GM19193 (cell line): ENCODE measurements around the gene BAG5.

Experiments used
- POLR2A ChIP-seq: IDR thresholded peaks from 4 replicates; pipeline ENCODE4 v1.6.1; 2011; ENCODE audit not compliant: insufficient read depth, insufficient read length; ENCODE audit errors: extremely low read depth

Gene BAG5

DNA sequence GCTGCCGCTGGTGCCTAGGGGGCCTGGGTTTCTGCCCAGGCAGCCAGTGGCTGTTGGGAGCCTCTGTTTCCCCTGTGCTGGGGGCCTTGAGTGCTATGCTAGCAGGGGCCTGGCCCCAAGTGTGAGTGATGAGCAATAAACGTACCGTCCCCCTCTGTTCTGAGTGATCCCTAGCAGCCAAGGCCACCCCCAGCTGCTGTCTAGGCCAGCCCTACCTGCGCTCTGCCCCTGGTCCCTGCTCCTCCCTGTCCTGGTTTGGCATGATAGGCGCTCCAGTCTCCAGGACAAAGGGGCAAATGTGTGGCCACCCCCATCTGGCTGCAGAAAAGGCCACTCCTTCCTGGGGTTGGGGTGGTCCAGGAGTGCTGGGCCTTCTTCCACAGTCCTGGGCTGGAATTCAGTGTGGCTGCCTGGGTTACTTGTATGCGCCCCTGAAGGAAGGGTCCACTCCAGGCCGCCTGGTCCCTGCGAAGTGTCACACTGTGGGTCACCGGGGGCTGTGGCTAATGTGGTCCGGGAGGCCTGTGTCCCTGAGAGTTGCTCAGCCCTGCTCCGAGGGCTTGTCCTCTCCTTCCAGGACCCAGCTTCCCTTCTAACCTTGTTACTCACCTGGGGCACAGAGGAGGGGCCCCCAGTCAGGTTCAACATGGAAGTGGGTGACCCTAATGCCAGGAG is 26.4 kb downstream of the BAG5 start:
- no peak for TF ChIP-seq POLR2A

DNA sequence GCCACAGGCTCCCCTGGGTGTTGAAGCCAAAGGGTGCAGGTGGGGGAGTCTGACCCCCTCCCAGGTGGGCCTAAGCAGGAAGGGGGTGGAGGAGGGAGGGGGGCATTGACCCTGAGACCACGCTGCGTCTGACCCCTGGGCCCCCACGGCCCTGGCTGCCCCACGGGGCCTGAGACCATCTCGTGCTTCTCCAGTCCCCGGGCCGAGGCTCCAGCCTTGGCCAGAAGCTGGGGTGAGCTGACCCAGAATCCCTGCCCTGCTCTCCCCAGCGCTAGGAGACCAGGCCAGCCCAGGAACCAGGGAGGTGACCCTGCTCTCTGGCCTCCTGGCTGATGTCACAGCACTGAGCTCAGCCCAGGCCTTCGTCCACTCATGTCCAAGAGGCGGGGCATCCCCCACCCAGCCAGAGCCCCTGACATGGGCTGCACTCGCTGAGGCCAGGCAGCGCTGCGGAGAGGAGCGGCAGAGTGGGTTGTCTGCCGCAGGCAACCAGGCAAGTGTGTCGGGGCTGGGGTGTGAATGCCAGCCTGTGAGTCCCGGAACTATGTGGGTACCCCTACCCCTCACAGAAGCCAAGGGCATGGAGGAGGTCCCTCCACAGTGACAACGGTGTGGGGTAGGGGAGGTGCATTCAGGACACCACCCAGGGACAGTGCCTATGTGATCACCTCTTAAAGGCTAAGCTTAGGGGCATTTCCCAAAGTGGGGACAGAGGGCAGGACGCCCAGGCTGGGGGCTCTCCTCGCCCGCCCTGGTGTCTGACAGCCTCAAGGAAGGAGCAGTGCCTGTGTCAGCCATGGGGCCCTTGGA is 27.2 kb downstream of the BAG5 start:
- TF ChIP-seq POLR2A = peak; percentile 19

DNA sequence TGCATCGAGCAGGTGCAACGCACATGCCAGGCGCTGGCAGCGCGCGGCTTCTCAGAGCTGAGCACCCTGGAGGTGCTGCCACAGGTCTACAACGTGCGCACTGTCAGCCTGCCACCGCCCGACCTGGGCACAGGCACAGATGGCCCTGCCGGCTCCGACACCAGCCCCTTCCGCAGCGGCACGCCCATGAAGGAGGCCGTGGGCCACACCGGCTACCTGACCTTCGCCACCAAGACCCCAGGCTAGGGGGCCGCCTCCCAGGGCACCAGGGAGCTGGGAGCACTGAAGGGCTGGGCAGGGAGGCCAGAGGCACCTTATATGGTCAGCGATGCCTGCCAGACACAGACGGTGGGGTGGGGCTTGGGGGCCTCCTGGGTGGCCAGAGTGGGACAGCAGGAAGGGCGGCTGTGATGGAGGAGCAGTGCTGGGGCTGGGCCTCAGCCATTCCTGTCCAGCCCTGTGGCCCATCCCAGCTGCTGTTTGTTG is 27.8 kb downstream of the BAG5 start:
- no peak for TF ChIP-seq POLR2A

- TF ChIP-seq POLR2A = no peak
These were observed 28.4 kb downstream of the BAG5 start for GRCh38 chr14:103533999-103534575.

- TF ChIP-seq POLR2A = no peak
These were observed 29.1 kb downstream of the BAG5 start for GRCh38 chr14:103533137-103533998.

DNA sequence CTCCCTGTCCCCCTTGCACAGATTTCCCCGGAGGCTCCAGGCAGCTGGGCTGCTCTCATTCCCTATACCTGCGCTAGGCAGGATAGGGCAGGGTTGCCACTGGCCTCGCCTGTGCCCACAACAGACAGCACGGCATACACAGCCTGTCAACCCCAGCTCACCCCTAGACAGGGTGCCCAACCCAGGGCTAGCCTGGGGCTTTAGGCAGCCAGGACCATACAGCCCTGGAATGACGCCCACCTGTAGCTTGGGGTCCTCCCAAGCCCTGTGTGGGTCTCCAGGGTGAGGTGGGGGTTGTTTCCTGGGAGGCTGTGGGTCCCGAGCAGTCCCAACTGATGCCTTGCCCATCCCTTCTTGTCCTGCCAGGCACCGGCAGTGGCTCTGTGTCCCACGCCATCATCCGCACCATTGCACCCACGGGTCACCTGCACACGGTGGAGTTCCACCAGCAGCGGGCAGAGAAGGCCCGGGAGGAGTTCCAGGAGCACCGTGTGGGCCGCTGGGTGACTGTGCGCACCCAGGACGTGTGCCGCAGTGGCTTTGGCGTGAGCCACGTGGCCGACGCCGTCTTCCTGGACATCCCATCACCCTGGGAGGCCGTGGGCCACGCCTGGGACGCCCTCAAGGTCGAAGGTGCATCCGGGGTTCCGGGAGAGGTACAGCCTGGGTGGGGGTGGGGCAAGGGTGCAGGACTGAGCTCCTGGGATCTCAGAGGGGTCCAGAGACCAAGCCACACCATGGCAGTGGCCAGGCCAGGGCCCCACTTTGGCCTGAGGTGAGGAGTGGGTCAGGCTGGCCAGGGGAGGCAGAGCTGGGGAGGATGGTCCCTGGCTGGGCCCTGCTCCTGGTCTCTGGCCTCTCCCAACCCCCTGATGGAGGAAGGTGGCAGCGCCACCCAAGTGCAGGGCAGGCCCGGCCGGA is 30.0 kb downstream of the BAG5 start:
- TF ChIP-seq POLR2A = no peak

GRCh38 chr14:103531421-103532215 is 30.8 kb downstream of the BAG5 start:
- TF ChIP-seq POLR2A = no peak

- TF ChIP-seq POLR2A = no peak
These were observed 31.6 kb downstream of the BAG5 start for GRCh38 chr14:103530831-103531230.

GRCh38 chr14:103530390-103530789 is 32.1 kb downstream of the BAG5 start:
- no peak for TF ChIP-seq POLR2A

DNA sequence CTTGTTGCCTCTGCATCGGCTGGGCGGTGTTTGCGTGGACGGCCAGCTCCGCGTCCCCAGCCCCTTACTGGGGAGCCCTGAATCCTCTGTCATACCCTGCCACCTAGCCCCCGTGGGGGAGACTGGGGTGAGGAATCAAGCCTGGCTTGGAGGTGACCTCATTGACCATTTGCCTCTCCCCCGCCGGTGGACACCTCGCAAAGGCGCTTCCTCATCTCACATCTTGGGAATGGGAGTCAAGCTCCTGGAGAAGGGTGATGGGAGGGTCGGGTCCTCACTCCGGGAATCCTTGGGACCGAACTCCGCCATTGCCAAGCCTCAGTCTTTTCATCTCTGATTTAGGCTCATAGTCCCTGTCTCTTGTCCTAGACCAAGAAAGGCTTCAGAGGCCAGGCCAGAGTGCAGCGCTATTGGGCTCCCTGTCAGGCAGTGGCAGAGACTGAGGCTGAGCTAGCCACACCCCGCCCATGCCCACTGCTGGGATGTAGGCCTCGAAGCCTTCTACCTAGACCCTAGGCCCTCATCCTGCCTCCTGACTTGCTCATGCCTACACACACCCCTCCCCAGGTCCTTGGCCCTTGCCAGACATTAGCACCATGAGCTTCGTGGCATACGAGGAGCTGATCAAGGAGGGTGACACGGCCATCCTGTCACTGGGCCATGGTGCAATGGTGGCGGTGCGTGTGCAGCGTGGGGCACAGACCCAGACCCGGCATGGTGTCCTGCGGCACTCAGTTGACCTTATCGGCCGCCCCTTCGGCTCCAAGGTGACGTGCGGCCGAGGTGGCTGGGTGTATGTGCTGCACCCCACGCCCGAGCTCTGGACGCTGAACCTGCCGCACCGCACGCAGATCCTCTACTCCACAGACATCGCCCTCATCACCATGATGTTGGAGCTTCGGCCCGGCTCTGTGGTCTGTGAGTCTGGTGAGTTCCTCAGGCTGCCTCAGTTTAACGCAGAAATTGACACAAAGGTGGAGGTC is 32.8 kb downstream of the BAG5 start:
- TF ChIP-seq POLR2A = no peak

DNA sequence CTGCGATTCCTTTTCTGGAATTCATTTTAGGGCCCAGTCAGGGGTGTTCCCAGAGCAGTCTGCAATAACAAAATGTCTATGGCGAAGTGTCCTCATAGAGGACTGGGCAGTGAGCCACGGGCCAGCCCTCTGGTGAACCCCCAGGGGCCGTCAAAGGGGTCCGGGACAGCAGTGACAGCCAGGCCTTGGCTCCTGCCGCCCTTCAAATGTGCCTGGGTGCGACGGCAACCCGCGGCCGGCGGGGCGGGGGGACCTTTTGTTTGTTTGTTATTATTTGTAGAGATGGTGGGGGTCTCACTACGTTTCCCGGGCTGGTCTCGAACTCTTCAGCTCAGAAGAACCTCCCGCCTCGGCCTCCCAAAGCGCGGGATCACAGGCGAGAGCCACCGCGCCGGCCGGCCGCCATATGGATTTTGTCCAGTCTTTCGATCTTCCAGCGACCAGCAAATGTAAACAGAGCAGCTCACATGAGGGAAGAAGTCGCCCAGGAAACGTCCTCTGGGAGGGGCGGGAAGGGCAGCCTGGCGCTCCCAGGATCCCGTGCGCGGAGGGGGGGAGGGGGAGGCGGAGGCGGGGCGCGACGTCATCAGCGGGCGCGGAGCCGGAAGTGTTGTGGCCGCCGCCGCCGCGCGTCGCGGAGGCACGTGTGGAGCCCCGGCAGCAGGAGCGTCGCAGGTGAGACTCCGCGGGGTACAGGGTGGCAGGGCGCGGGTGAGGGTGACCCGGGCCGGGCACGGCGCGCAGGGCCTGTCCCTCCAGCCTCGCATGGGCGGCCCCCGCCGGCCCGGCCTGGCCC is 33.7 kb downstream of the BAG5 start, which contains the start of gene TRMT61A:
Gene TRMT61A (plus strand): TSS at position 610 of the 796 bp plus-strand sequence. CDS start 783 bp downstream, outside the sequence.
- TF ChIP-seq POLR2A = peak; percentile 64
